Measurements from ENCODE around the gene FBXO36.

- no peak for TF ChIP-seq JUN (IDR thresholded peaks at IDR 0.05; ENCODE audit: low read depth, low read length)
- TF ChIP-seq CEBPB (IDR thresholded peaks at IDR 0.05; ENCODE audit: low read depth, low read length), result no peak
- TF ChIP-seq CHD2 (IDR thresholded peaks at IDR 0.05; ENCODE audit: low read length), result no peak
- TF ChIP-seq, protein P1, sequence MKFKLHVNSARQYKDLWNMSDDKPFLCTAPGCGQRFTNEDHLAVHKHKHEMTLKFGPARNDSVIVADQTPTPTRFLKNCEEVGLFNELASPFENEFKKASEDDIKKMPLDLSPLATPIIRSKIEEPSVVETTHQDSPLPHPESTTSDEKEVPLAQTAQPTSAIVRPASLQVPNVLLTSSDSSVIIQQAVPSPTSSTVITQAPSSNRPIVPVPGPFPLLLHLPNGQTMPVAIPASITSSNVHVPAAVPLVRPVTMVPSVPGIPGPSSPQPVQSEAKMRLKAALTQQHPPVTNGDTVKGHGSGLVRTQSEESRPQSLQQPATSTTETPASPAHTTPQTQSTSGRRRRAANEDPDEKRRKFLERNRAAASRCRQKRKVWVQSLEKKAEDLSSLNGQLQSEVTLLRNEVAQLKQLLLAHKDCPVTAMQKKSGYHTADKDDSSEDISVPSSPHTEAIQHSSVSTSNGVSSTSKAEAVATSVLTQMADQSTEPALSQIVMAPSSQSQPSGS (IDR thresholded peaks at IDR 0.05; ENCODE audit: low read length), result no peak
- TF ChIP-seq POLR2A (IDR thresholded peaks at IDR 0.05; ENCODE audit: control extremely low read depth in 1 of 2, low read depth in 2 of 2, low read length in 2 of 2), result no peak
- no peak for TF ChIP-seq ZNF274 (IDR thresholded peaks at IDR 0.05; ENCODE audit: borderline replicate concordance, extremely low read depth, low read length)
- 0 out of 4 replicates have a peak, but pooled peaks of 1 of the 3 experiments have one; percentile 2 for TF ChIP-seq CTCF (IDR thresholded peaks at IDR 0.05; ENCODE audit: control extremely low read depth in 1 of 3, insufficient read depth in 1 of 3, low read depth in 1 of 3, low read length in 3 of 3)
- no peak for TF ChIP-seq SRF (IDR thresholded peaks at IDR 0.05; ENCODE audit: low read depth, low read length)
- TF ChIP-seq CREB1 (IDR thresholded peaks at IDR 0.05), result no peak
- TF ChIP-seq YY1 (IDR thresholded peaks at IDR 0.05; ENCODE audit: low read depth, low read length), result no peak
- no peak for TF ChIP-seq SIN3A (conservative IDR thresholded peaks at IDR 0.05 in 1 of 2, IDR thresholded peaks at IDR 0.05 in 1 of 2; ENCODE audit: low read depth in 1 of 2, low read length in 2 of 2)
- TF ChIP-seq POLR2AphosphoS5 (IDR thresholded peaks at IDR 0.05; ENCODE audit: low read depth, low read length), result no peak
These were observed 121.2 kb downstream of the FBXO36 start for GRCh38 chr2:230043461-230043860.
